HCT116 (cell line): ENCODE results near the gene DUSP18. TPM values are rescaled to one million over a fixed set of nuclear protein-coding genes. Genes with fewer than 3 reads are reported as not detected.
A peak's percentile ranks its signal among the peaks of the same experiment; 100 is the strongest.

Experiments used
- ATAC-seq: fragments of 200-7000 bp; cut with Tn5 transposase; 2 replicates; pipeline ENCODE4 v1.9.1; 2020; ENCODE audit warnings: mild to moderate bottlenecking, moderate library complexity
- BruUV-seq: library from RNA; stranded (reverse); fragments of 400-500 nt; replicated peaks from 2 replicates; lab custom pipeline; 2021; lab: Mats Ljungman, UMichigan
- CTCF ChIA-PET: fragments of 300-600 bp; sonication (Branson Sonifier 250); formaldehyde crosslinking; loops from one replicate; lab custom pipeline; 2021; ENCODE audit warnings: antibody characterized with exemption; lab: Charles Lee
- POLR2A ChIA-PET: fragments of 300-600, 350-600 bp; sonication (Branson Sonifier 250); formaldehyde crosslinking; loops from one replicate; lab custom pipeline; 2021; ENCODE audit warnings: antibody characterized with exemption; lab: Charles Lee
- RAD21 ChIA-PET, 2 experiments: fragments of 300-600 bp; sonication (Branson Sonifier 250); formaldehyde crosslinking; loops; one replicate each; lab custom pipeline; 2023; ENCODE audit warnings: low total read pairs in 2 of 2; ENCODE audit not compliant: uncharacterized antibody in 2 of 2, unreplicated experiment in 2 of 2, low non-redundant PET in 1 of 2; lab: Charles Lee
- DNase-seq: peaks from one replicate; pipeline ENCODE4 v3.0.0-alpha.2; 2010; ENCODE audit warnings: low read depth, low spot score
- H2AFZ ChIP-seq: fragments of 200-600 bp; shearing (Covaris generic), sonication (generic); 2 replicates; pipeline ENCODE4 v1.6.1; 2017; ENCODE audit warnings: low read depth, mixed run types, mixed read lengths, antibody characterized with exemption, low read length; ENCODE audit not compliant: poor library complexity, severe bottlenecking
- H3K27ac ChIP-seq: 2 replicates; pipeline ENCODE4 v1.5.1; 2012; ENCODE audit warnings: low read depth, low read length
- H3K27me3 ChIP-seq: fragments of 200-600 bp; sonication (generic); 2 replicates; pipeline ENCODE4 v1.6.1; 2016; ENCODE audit warnings: mixed run types, low read length, mixed read lengths; ENCODE audit not compliant: insufficient read depth
- H3K36me3 ChIP-seq, 2 experiments: fragments of 200-500 bp in 1 of 2; fragments of 200-600 bp in 1 of 2; sonication (Bioruptor generic) in 1 of 2; sonication (generic) in 1 of 2; 2 replicates each; pipeline versions ENCODE4 v1.5.1 to v1.6.1; 2014 to 2016; ENCODE audit warnings: low read length in 2 of 2, inconsistent platforms in 1 of 2, mixed read lengths in 1 of 2, mixed run types in 1 of 2; ENCODE audit not compliant: insufficient read depth in 2 of 2, control insufficient read depth in 1 of 2
- H3K4me1 ChIP-seq, 2 experiments: fragments of 200-600 bp in 1 of 2; sonication (generic) in 1 of 2; 2 replicates each; pipeline versions ENCODE4 v1.5.1 to v1.6.1; 2012 to 2017; ENCODE audit warnings: low read length in 2 of 2, inconsistent platforms in 1 of 2, mild to moderate bottlenecking in 1 of 2, mixed read lengths in 1 of 2, mixed run types in 1 of 2, moderate library complexity in 1 of 2; ENCODE audit not compliant: insufficient read depth in 2 of 2, control insufficient read depth in 1 of 2
- H3K4me2 ChIP-seq: fragments of 200-600 bp; sonication (generic); 2 replicates; pipeline ENCODE4 v1.6.1; 2017; ENCODE audit warnings: mixed run types, low read length, mixed read lengths
- H3K4me3 ChIP-seq, 2 experiments: fragments of 200-600 bp in 1 of 2; sonication (generic) in 1 of 2; replicated peaks in 1 of 2; 2 replicates each; pipeline ENCODE4 v1.5.1; 2011 to 2016; ENCODE audit warnings: low read length in 2 of 2, control low read depth in 1 of 2, low read depth in 1 of 2, mild to moderate bottlenecking in 1 of 2, mixed read lengths in 1 of 2, mixed run types in 1 of 2
- H3K79me2 ChIP-seq: fragments of 200-600 bp; sonication (generic); 2 replicates; pipeline ENCODE4 v1.6.1; 2017; ENCODE audit warnings: mild to moderate bottlenecking, mixed run types, low read length, moderate library complexity, mixed read lengths; ENCODE audit not compliant: insufficient read depth
- H3K9ac ChIP-seq: fragments of 200-600 bp; sonication (generic); 2 replicates; pipeline ENCODE4 v1.6.1; 2016; ENCODE audit warnings: low read length, mixed read lengths
- H3K9me2 ChIP-seq: fragments of 200-600 bp; sonication (generic), shearing (Covaris generic); 2 replicates; pipeline ENCODE4 v1.6.1; 2017; ENCODE audit warnings: mixed run types, mild to moderate bottlenecking, moderate library complexity; ENCODE audit not compliant: insufficient read depth
- H3K9me3 ChIP-seq, 2 experiments: fragments of 200-500 bp in 1 of 2; fragments of 200-600 bp in 1 of 2; sonication (Bioruptor generic) in 1 of 2; sonication (generic) in 1 of 2; 2 replicates each; pipeline ENCODE4 v1.6.1; 2014 to 2017; ENCODE audit warnings: low read length in 2 of 2, mixed read lengths in 2 of 2, inconsistent platforms in 1 of 2, low read depth in 1 of 2, mild to moderate bottlenecking in 1 of 2, mixed run types in 1 of 2, moderate library complexity in 1 of 2; ENCODE audit not compliant: control insufficient read depth in 1 of 2, insufficient read depth in 1 of 2
- H4K20me1 ChIP-seq: fragments of 200-600 bp; sonication (generic), shearing (Covaris generic); 2 replicates; pipeline ENCODE4 v1.6.1; 2017; ENCODE audit warnings: mixed run types, mild to moderate bottlenecking, moderate library complexity; ENCODE audit not compliant: insufficient read depth
- CBX3 ChIP-seq: IDR thresholded peaks from 2 replicates; pipeline ENCODE4 v1.6.1; 2012; ENCODE audit warnings: low read depth
- CEBPB ChIP-seq: IDR thresholded peaks from 2 replicates; pipeline ENCODE4 v1.6.1; 2012; ENCODE audit warnings: low read depth
- CTCF ChIP-seq, 3 experiments: fragments of 200-600 bp in 1 of 3; sonication (generic) in 1 of 3; IDR thresholded peaks in 2 of 3; conservative IDR thresholded peaks in 1 of 3; 2 replicates each; pipeline ENCODE4 v1.5.1; 2012 to 2017; ENCODE audit warnings: low read depth in 2 of 3, low read length in 2 of 3, antibody characterized with exemption in 1 of 3, borderline replicate concordance in 1 of 3, control low read depth in 1 of 3, mild to moderate bottlenecking in 1 of 3, mixed read lengths in 1 of 3, mixed run types in 1 of 3, moderate library complexity in 1 of 3; ENCODE audit not compliant: insufficient read depth in 1 of 3
- EGR1 ChIP-seq: IDR thresholded peaks from 2 replicates; pipeline ENCODE4 v1.6.1; 2012; ENCODE audit warnings: low read depth
- ELF1 ChIP-seq: IDR thresholded peaks from 2 replicates; pipeline ENCODE4 v1.6.1; 2012; ENCODE audit warnings: low read depth, borderline replicate concordance
- EZH2 ChIP-seq: fragments of 200-600 bp; sonication (generic); IDR thresholded peaks from 2 replicates; pipeline ENCODE4 v1.6.1; 2017; ENCODE audit warnings: antibody characterized with exemption, mixed run types
- EZH2phosphoT487 ChIP-seq: fragments of 200-600 bp; IDR thresholded peaks from 2 replicates; pipeline ENCODE4 v1.6.1; 2018; ENCODE audit warnings: antibody characterized with exemption, borderline replicate concordance
- JUND ChIP-seq: IDR thresholded peaks from 2 replicates; pipeline ENCODE4 v1.6.1; 2012
- POLR2A ChIP-seq: IDR thresholded peaks from 2 replicates; pipeline ENCODE4 v1.7.0; 2011; ENCODE audit warnings: borderline replicate concordance; ENCODE audit not compliant: insufficient read depth, insufficient read length; ENCODE audit errors: extremely low read depth
- POLR2AphosphoS5 ChIP-seq: IDR thresholded peaks from 2 replicates; pipeline ENCODE4 v1.6.1; 2011; ENCODE audit warnings: mild to moderate bottlenecking, low read depth, low read length, moderate library complexity
- RAD21 ChIP-seq: IDR thresholded peaks from 2 replicates; pipeline ENCODE4 v1.6.1; 2012; ENCODE audit warnings: low read depth, mild to moderate bottlenecking
- SP1 ChIP-seq: IDR thresholded peaks from 2 replicates; pipeline ENCODE4 v1.6.1; 2012; ENCODE audit warnings: low read depth
- SRF ChIP-seq: IDR thresholded peaks from 2 replicates; pipeline ENCODE4 v1.6.1; 2012; ENCODE audit warnings: low read depth
- TCF7L2 ChIP-seq: IDR thresholded peaks from 2 replicates; pipeline ENCODE4 v1.7.0; 2011; ENCODE audit warnings: borderline replicate concordance, inconsistent platforms; ENCODE audit not compliant: insufficient read depth, insufficient read length; ENCODE audit errors: extremely low read depth
- YY1 ChIP-seq: IDR thresholded peaks from 2 replicates; pipeline ENCODE4 v1.6.1; 2011; ENCODE audit warnings: low read length, low read depth, moderate library complexity, mild to moderate bottlenecking; ENCODE audit not compliant: insufficient replicate concordance; ENCODE audit errors: extremely low read depth
- intact Hi-C: fragments of 100-400 bp; cut with micrococcal nuclease; formaldehyde crosslinking; loops from 2 replicates; pipeline ENCODE4 v1.10.0; 2022
- total RNA-seq: library from RNA; stranded (reverse); gene quantifications from one replicate; pipeline ENCODE4 v1.2.1, GENCODE V29; 2021; ENCODE audit not compliant: unreplicated experiment
- TF ChIP-seq, protein P1 (sequence below): IDR thresholded peaks from 2 replicates; pipeline ENCODE4 v1.6.1; 2012
- TF ChIP-seq, protein P2 (sequence below): IDR thresholded peaks from 2 replicates; pipeline ENCODE4 v1.6.1; 2011; ENCODE audit warnings: mild to moderate bottlenecking, low read length, moderate library complexity; ENCODE audit not compliant: insufficient replicate concordance; ENCODE audit errors: extremely low read depth
- TF ChIP-seq, protein P3 (sequence below): IDR thresholded peaks from 2 replicates; pipeline ENCODE4 v1.6.1; 2012
- TF ChIP-seq, protein P4 (sequence below): IDR thresholded peaks from 2 replicates; pipeline ENCODE4 v1.6.1; 2012; ENCODE audit warnings: low read depth

Gene DUSP18
- total RNA-seq, 1 experiment from 2014 or later = 9.7 TPM

GRCh38 chr22:30695871-30696655 is 28.4 kb upstream of the DUSP18 start:
- intact Hi-C loops = no loop called here
- CTCF ChIA-PET = no interaction called here
- no peak for TF ChIP-seq EZH2phosphoT487
- no peak for TF ChIP-seq POLR2A
- TF ChIP-seq YY1 = no peak
- no peak for TF ChIP-seq CBX3
- TF ChIP-seq, protein P1, sequence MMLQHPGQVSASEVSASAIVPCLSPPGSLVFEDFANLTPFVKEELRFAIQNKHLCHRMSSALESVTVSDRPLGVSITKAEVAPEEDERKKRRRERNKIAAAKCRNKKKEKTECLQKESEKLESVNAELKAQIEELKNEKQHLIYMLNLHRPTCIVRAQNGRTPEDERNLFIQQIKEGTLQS = no peak
- TF ChIP-seq RAD21 = no peak
- no peak for TF ChIP-seq SRF
- TF ChIP-seq CEBPB = no peak
- no peak for TF ChIP-seq POLR2AphosphoS5
- TF ChIP-seq, protein P2, sequence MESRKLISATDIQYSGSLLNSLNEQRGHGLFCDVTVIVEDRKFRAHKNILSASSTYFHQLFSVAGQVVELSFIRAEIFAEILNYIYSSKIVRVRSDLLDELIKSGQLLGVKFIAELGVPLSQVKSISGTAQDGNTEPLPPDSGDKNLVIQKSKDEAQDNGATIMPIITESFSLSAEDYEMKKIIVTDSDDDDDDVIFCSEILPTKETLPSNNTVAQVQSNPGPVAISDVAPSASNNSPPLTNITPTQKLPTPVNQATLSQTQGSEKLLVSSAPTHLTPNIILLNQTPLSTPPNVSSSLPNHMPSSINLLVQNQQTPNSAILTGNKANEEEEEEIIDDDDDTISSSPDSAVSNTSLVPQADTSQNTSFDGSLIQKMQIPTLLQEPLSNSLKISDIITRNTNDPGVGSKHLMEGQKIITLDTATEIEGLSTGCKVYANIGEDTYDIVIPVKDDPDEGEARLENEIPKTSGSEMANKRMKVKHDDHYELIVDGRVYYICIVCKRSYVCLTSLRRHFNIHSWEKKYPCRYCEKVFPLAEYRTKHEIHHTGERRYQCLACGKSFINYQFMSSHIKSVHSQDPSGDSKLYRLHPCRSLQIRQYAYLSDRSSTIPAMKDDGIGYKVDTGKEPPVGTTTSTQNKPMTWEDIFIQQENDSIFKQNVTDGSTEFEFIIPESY = no peak
- TF ChIP-seq EZH2 = no peak
- TF ChIP-seq SP1 = no peak
- no peak for TF ChIP-seq TCF7L2
- TF ChIP-seq, protein P3, sequence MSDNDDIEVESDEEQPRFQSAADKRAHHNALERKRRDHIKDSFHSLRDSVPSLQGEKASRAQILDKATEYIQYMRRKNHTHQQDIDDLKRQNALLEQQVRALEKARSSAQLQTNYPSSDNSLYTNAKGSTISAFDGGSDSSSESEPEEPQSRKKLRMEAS = no peak
- TF ChIP-seq ELF1 = no peak
- TF ChIP-seq, protein P4, sequence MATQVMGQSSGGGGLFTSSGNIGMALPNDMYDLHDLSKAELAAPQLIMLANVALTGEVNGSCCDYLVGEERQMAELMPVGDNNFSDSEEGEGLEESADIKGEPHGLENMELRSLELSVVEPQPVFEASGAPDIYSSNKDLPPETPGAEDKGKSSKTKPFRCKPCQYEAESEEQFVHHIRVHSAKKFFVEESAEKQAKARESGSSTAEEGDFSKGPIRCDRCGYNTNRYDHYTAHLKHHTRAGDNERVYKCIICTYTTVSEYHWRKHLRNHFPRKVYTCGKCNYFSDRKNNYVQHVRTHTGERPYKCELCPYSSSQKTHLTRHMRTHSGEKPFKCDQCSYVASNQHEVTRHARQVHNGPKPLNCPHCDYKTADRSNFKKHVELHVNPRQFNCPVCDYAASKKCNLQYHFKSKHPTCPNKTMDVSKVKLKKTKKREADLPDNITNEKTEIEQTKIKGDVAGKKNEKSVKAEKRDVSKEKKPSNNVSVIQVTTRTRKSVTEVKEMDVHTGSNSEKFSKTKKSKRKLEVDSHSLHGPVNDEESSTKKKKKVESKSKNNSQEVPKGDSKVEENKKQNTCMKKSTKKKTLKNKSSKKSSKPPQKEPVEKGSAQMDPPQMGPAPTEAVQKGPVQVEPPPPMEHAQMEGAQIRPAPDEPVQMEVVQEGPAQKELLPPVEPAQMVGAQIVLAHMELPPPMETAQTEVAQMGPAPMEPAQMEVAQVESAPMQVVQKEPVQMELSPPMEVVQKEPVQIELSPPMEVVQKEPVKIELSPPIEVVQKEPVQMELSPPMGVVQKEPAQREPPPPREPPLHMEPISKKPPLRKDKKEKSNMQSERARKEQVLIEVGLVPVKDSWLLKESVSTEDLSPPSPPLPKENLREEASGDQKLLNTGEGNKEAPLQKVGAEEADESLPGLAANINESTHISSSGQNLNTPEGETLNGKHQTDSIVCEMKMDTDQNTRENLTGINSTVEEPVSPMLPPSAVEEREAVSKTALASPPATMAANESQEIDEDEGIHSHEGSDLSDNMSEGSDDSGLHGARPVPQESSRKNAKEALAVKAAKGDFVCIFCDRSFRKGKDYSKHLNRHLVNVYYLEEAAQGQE = no peak
- TF ChIP-seq EGR1 = no peak
- TF ChIP-seq CTCF (IDR thresholded peaks at IDR 0.05 in 2 of 3, conservative IDR thresholded peaks at IDR 0.05 in 1 of 3; ENCODE audit: borderline replicate concordance in 1 of 3, insufficient read depth in 1 of 3, low read depth in 2 of 3, low read length in 2 of 3) = no peak
- TF ChIP-seq JUND = no peak

More at GRCh38 chr22:30695871-30696655, 28.4 kb upstream of the DUSP18 start:
- H3K27ac ChIP-seq = no peak overlapping the region
- peak overlapping the region in 1 of 2 experiments; percentile 75; a peak in 2 of 4 replicates for H3K4me3 ChIP-seq
- H2AFZ ChIP-seq = no peak overlapping the region
- no peaks in the 10 kb centered on the region for H3K9me3 ChIP-seq
- DNase-seq (no peak), ATAC-seq (no peak)
- ChIA-PET POLR2A (no interaction called here), RAD21 (no interaction called here)
- peak overlapping the region; percentile 96 for H3K4me2 ChIP-seq
- H3K9ac ChIP-seq = no peak overlapping the region
- TSS peak; percentile 35 for BruUV-seq
- no peaks in the 10 kb centered on the region for H4K20me1 ChIP-seq
- H3K4me1 ChIP-seq = peaks cover 26 to 53% of the 10 kb centered on the region in 2 experiments
- H3K36me3 ChIP-seq = no peaks in the 10 kb centered on the region
- H3K79me2 ChIP-seq = peaks cover 20% of the 10 kb centered on the region; the same call in 1 of the 2 replicates
- no peaks in the 10 kb centered on the region for H3K27me3 ChIP-seq
- H3K9me2 ChIP-seq = no peaks in the 10 kb centered on the region
